GM23248 (cell line): ENCODE results near the gene RRP1. TPM values are rescaled to one million over a fixed set of nuclear protein-coding genes. Genes with fewer than 3 reads are reported as not detected.

Source experiments
- DNase-seq: peaks from one replicate; pipeline ENCODE4 v3.0.0-alpha.2; 2015
- H2AFZ ChIP-seq: fragments of 200-600 bp; sonication (generic); 2 replicates; pipeline ENCODE4 v1.6.1; 2016; ENCODE audit warnings: antibody characterized with exemption
- H3F3A ChIP-seq: fragments of 200-600 bp; sonication (generic); 2 replicates; pipeline ENCODE4 v1.6.1; 2016; ENCODE audit warnings: mild to moderate bottlenecking, antibody characterized with exemption, mixed run types; ENCODE audit not compliant: insufficient read depth
- H3K27ac ChIP-seq: fragments of 200-600 bp; sonication (generic); 2 replicates; pipeline ENCODE4 v1.5.1; 2016; ENCODE audit warnings: mild to moderate bottlenecking
- H3K27me3 ChIP-seq: fragments of 200-600 bp; sonication (generic); replicated peaks from 2 replicates; pipeline ENCODE4 v1.6.1; 2016; ENCODE audit warnings: mild to moderate bottlenecking; ENCODE audit not compliant: insufficient read depth
- H3K36me3 ChIP-seq: fragments of 200-600 bp; sonication (generic); 2 replicates; pipeline ENCODE4 v1.6.1; 2016; ENCODE audit warnings: low read depth, mild to moderate bottlenecking
- H3K4me1 ChIP-seq: fragments of 200-600 bp; sonication (generic); 2 replicates; pipeline ENCODE4 v1.6.1; 2016; ENCODE audit warnings: mild to moderate bottlenecking; ENCODE audit not compliant: insufficient read depth
- H3K4me2 ChIP-seq: fragments of 200-600 bp; sonication (generic); one replicate; pipeline ENCODE4 v1.6.1; 2016; ENCODE audit warnings: mild to moderate bottlenecking; ENCODE audit not compliant: unreplicated experiment
- H3K4me3 ChIP-seq: fragments of 200-600 bp; sonication (generic); 2 replicates; pipeline ENCODE4 v1.5.1; 2016; ENCODE audit warnings: mild to moderate bottlenecking
- H3K79me2 ChIP-seq: fragments of 200-600 bp; sonication (generic); 2 replicates; pipeline ENCODE4 v1.6.1; 2016; ENCODE audit warnings: mild to moderate bottlenecking; ENCODE audit not compliant: insufficient read depth
- H3K9ac ChIP-seq: fragments of 200-600 bp; sonication (generic); 2 replicates; pipeline ENCODE4 v1.6.1; 2016; ENCODE audit warnings: mild to moderate bottlenecking
- H3K9me2 ChIP-seq: fragments of 200-600 bp; sonication (generic); 2 replicates; pipeline ENCODE4 v1.6.1; 2016; ENCODE audit warnings: mixed run types, mild to moderate bottlenecking, moderate library complexity; ENCODE audit not compliant: insufficient read depth
- H3K9me3 ChIP-seq: fragments of 200-600 bp; sonication (generic); one replicate; pipeline ENCODE4 v1.6.1; 2017; ENCODE audit warnings: low read depth
- H4K20me1 ChIP-seq: fragments of 200-600 bp; sonication (generic); 2 replicates; pipeline ENCODE4 v1.6.0; 2016; ENCODE audit not compliant: insufficient read depth
- EZH2 ChIP-seq: fragments of 200-600 bp; sonication (generic); IDR thresholded peaks from 2 replicates; pipeline ENCODE4 v1.6.1; 2018; ENCODE audit warnings: antibody characterized with exemption, mild to moderate bottlenecking; ENCODE audit not compliant: insufficient read depth, poor library complexity, severe bottlenecking
- EZH2phosphoT487 ChIP-seq: fragments of 200-600 bp; sonication (generic); IDR thresholded peaks from 2 replicates; pipeline ENCODE4 v1.6.1; 2018; ENCODE audit warnings: antibody characterized with exemption, moderate library complexity, mild to moderate bottlenecking, low read depth; ENCODE audit not compliant: insufficient read depth
- WGBS, 2 experiments: methylation state at CpG; one replicate each; pipeline ENCODE4 v1.1.6; 2015 to 2017; ENCODE audit warnings: low lambda C conversion rate in 2 of 2, low coverage in 1 of 2; ENCODE audit errors: missing lambda C conversion rate in 2 of 2; 5-methylcytosine and 5-hydroxymethylcytosine counted together
- in situ Hi-C: fragments of 300-500 bp; cut with MboI; formaldehyde crosslinking; loops from 2 replicates; pipeline ENCODE4 v1.15.0; 2020
- polyA plus RNA-seq: library from polyadenylated mRNA; unstranded; fragments of >200 nt; fragmentation: Nextera tagmentation; extraction: Ambion mirVana; gene quantifications from 2 replicates; pipeline ENCODE4 v1.2.1, GENCODE V29; 2016
- total RNA-seq: library from RNA; depleted of rRNA; stranded (reverse); fragments of >200 nt; shearing (Covaris generic); gene quantifications from 2 replicates; pipeline ENCODE4 v1.2.3, GENCODE V29; 2014

RRP1 gene
- total and polyA plus RNA-seq, 2 experiments from 2014 or later, result 17.6 to 22.3 TPM

DNA sequence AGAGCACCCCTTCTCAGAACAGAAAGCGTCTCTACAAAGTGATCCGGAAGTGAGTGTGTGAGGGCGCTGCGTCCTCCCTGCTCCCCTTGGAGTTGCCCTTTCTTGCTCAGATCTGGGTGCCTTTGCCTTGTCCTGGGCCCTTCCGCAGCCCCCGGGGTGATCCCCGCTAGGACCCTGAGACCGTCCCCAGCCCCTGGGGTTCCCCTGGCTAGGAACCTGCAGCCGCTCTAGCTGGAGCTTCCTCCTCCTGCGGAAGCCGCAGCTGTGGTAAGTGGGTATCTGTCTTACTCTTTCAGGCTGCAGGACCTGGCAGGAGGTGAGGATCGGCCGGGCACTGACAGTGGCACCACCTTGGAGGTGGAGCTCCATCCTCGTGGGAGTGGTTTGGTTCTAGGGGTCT lies 11.2 kb downstream of the RRP1 start:
- peaks cover 4% of the 10 kb centered on the region; the same call in 1 of the 2 replicates for H3K36me3 ChIP-seq
- no peak overlapping the region for H3K27ac ChIP-seq
- no peaks in the 10 kb centered on the region for H4K20me1 ChIP-seq
- no peaks in the 10 kb centered on the region for H3K9me3 ChIP-seq
- no peaks in the 10 kb centered on the region for H3F3A ChIP-seq
- in situ Hi-C loops, result no loop called here
- H2AFZ ChIP-seq, result no peak overlapping the region
- H3K4me3 ChIP-seq, result no peak overlapping the region
- H3K79me2 ChIP-seq, result peaks cover 5% of the 10 kb centered on the region; the same call in 1 of the 2 replicates
- no peaks in the 10 kb centered on the region for H3K9me2 ChIP-seq
- no peak for DNase-seq
- TF ChIP-seq EZH2, result no peak
- TF ChIP-seq EZH2phosphoT487, result no peak
- no peak overlapping the region for H3K9ac ChIP-seq
- H3K4me2 ChIP-seq, result no peak overlapping the region
- 94 to 95% methylated on average over 14 of the region's 14 CpGs for WGBS, 2 experiments
- H3K4me1 ChIP-seq, result no peaks in the 10 kb centered on the region
- H3K27me3 ChIP-seq, result no peaks in the 10 kb centered on the region

DNA sequence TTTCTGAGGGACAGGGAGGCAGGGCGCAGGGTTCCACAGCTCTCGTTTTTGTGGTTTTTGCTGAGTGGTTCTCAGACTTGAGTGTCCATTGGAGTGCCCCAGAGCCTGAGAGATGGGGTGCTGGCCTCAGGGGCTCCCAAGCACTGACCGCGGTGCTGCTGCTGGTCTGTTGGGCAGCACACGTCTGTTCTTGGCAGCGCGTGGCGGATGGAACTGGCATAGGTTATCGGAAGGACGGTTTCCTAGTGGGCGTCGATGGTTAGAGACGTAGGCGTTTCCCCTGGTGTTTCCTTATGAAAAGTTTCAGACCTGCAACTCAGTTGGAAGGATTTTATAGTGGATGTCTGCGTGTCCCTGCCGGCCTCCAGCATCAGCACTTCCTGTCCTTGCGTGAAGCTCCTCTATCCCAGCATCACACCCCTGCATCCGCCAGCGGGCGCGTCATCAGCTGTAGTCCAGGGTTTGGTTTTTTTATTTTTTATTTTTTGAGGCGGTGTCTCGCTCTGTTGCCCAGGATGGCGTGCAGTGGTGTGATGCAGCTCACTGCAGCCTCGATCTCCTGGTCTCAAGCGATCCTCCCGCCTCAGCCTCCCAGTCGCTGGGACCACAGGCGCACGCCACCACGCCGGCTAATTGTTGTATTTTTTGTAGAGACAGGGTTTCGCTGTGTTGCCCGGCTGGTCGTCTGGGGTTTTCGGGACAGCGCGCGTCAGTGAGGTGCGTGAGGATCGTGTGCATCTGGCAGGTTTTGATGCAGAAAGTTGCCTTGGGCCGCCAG lies 11.8 kb downstream of the RRP1 start:
- WGBS, 2 experiments, result 96 to 97% methylated on average over 41 to 42 of the region's 42 CpGs
- H2AFZ ChIP-seq, result no peak overlapping the region
- no peak overlapping the region for H3K9ac ChIP-seq
- no peaks in the 10 kb centered on the region for H4K20me1 ChIP-seq
- no peak overlapping the region for H3K4me2 ChIP-seq
- in situ Hi-C loops, result no loop called here
- peaks cover 4% of the 10 kb centered on the region; the same call in 1 of the 2 replicates for H3K36me3 ChIP-seq
- H3K27me3 ChIP-seq, result no peaks in the 10 kb centered on the region
- no peaks in the 10 kb centered on the region for H3F3A ChIP-seq
- TF ChIP-seq EZH2 (no peak), EZH2phosphoT487 (no peak)
- no peak for DNase-seq
- no peak overlapping the region for H3K27ac ChIP-seq
- no peak overlapping the region for H3K4me3 ChIP-seq
- H3K9me3 ChIP-seq, result no peaks in the 10 kb centered on the region
- H3K79me2 ChIP-seq, result no peaks in the 10 kb centered on the region
- H3K9me2 ChIP-seq, result no peaks in the 10 kb centered on the region
- H3K4me1 ChIP-seq, result no peaks in the 10 kb centered on the region

DNA sequence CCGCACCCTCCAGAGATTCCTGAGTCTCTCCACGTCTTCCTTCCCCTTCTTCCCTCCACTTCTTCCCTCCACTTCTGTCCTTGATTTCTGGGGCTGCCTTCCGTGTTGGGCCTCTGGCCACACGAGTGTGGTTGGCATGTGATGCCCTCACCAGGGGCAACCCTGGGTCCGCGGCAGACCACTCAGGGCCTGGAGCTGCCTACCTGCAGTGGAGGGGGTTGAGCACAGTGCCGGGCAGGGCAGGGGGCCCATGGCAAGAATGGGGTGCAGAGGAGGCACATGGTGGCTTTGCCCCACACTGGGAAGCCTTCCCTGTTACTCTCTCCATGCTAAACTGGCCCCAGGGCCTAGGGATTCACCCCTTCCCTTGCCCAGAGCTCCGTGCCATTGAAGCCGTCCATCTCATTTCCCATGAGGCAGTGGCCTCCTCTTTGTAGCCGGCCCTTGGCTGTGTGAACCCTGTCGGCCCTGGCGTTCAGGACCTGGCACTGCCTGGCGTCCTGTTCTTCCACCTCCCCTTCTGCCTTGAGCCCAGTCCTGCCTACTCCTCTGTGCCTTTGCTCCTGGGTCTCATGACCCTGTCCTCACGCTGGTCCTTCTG lies 13.4 kb downstream of the RRP1 start:
- no peak for TF ChIP-seq EZH2phosphoT487
- no peak for TF ChIP-seq EZH2
- H2AFZ ChIP-seq, result no peak overlapping the region
- peaks cover 6% of the 10 kb centered on the region; the same call in 1 of the 2 replicates for H3F3A ChIP-seq
- no peak for DNase-seq
- H3K4me3 ChIP-seq, result no peak overlapping the region
- 88 to 90% methylated on average over 13 to 14 of the region's 14 CpGs for WGBS, 2 experiments
- peaks cover 4% of the 10 kb centered on the region; the same call in 1 of the 2 replicates for H3K36me3 ChIP-seq
- no peaks in the 10 kb centered on the region for H3K27me3 ChIP-seq
- H3K27ac ChIP-seq, result no peak overlapping the region
- H3K4me2 ChIP-seq, result no peak overlapping the region
- H3K9me3 ChIP-seq, result no peaks in the 10 kb centered on the region
- H3K9me2 ChIP-seq, result no peaks in the 10 kb centered on the region
- no peak overlapping the region for H3K9ac ChIP-seq
- H3K79me2 ChIP-seq, result no peaks in the 10 kb centered on the region
- no peaks in the 10 kb centered on the region for H4K20me1 ChIP-seq
- in situ Hi-C loops, result no loop called here
- no peaks in the 10 kb centered on the region for H3K4me1 ChIP-seq

DNA sequence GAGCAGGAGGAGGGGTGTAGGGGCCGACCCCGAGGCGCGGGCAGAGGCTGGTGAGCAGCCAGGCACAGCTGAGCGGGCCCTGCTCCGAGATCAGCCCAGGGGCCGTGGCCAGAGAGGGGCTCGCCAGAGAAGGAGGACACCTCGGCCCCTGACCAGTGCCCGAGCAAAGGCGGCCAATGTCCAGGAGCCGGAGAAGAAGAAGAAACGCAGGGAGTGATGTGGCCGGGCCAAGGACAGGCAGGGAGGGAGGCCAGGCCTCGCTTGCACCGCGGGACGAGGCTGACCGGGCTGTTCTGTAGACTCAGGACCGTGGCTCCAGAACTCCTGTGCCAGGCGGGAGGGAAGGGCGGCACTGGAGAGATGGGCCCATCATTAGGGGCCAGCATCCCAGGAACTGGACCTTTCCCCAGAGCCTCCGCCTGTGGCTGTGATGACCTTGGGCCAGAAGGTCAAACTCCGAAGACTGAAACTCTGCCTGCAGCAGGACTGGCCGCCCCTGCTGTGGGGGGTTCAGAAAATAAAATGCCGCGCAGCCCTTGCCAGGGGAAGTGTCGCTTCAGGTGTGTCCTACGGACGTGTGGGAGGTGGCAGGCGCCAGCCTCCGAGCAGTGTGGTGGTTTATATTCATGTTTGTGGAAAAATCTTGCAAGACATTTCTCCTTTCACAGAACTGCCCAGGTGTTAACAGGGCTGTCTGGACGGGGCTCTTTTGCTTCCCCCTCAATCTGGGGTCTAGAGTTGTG lies 14.4 kb downstream of the RRP1 start:
- Histone ChIP-seq H2AFZ (no peak overlapping the region), H3K4me2 (no peak overlapping the region), H3K27me3 (no peaks in the 10 kb centered on the region), H3K27ac (no peak overlapping the region), H3F3A (peaks cover 6% of the 10 kb centered on the region; the same call in 1 of the 2 replicates), H4K20me1 (no peaks in the 10 kb centered on the region), H3K9me3 (no peaks in the 10 kb centered on the region), H3K9ac (no peak overlapping the region), H3K79me2 (no peaks in the 10 kb centered on the region), H3K4me3 (no peak overlapping the region), H3K36me3 (no peaks in the 10 kb centered on the region), H3K9me2 (no peaks in the 10 kb centered on the region), H3K4me1 (no peaks in the 10 kb centered on the region)
- 91 to 92% methylated on average over 28 to 33 of the region's 33 CpGs for WGBS, 2 experiments
- no peak for DNase-seq
- TF ChIP-seq EZH2phosphoT487, result no peak
- TF ChIP-seq EZH2, result no peak
- in situ Hi-C loops, result no loop called here
